Loucy (cell line): Measurements from ENCODE around the gene A1CF.
"Not testable (repeated sequence)": the region's sequence is repeated elsewhere in the genome, so short reads cannot be mapped to it uniquely, and the experiment has no call there.

Experiments used
- H2AFZ ChIP-seq: fragments of 200-600 bp; sonication (generic); 2 replicates; pipeline ENCODE4 v1.6.0; 2016; ENCODE audit warnings: antibody characterized with exemption, mild to moderate bottlenecking, low read length, moderate library complexity
- H3F3A ChIP-seq: fragments of 200-600 bp; 2 replicates; pipeline ENCODE4 v1.6.0; 2016; ENCODE audit warnings: antibody characterized with exemption, low read depth, mild to moderate bottlenecking
- H3K27me3 ChIP-seq: fragments of 200-600 bp; sonication (generic); 2 replicates; pipeline ENCODE4 v1.6.1; 2014; ENCODE audit warnings: low read length, mild to moderate bottlenecking; ENCODE audit not compliant: insufficient read depth, poor library complexity, severe bottlenecking
- H3K36me3 ChIP-seq: fragments of 200-600 bp; sonication (generic); 2 replicates; pipeline ENCODE4 v1.6.1; 2016; ENCODE audit warnings: low read length; ENCODE audit not compliant: insufficient read depth
- H3K4me1 ChIP-seq: fragments of 200-600 bp; sonication (generic); 2 replicates; pipeline ENCODE4 v1.5.1; 2014; ENCODE audit warnings: low read length, mild to moderate bottlenecking; ENCODE audit not compliant: insufficient read depth, poor library complexity, severe bottlenecking
- H3K4me2 ChIP-seq: fragments of 200-600 bp; sonication (generic); 2 replicates; pipeline ENCODE4 v1.6.0; 2014; ENCODE audit warnings: antibody characterized with exemption, low read length, low read depth, mild to moderate bottlenecking; ENCODE audit not compliant: poor library complexity, severe bottlenecking
- H3K4me3 ChIP-seq: fragments of 200-600 bp; sonication (generic); 2 replicates; pipeline ENCODE4 v1.5.1; 2014; ENCODE audit warnings: low read length, mild to moderate bottlenecking, mixed read lengths; ENCODE audit not compliant: poor library complexity, severe bottlenecking
- H3K79me2 ChIP-seq: fragments of 200-600 bp; sonication (generic); 2 replicates; pipeline ENCODE4 v1.6.1; 2014; ENCODE audit warnings: low read length; ENCODE audit not compliant: insufficient read depth
- H3K9ac ChIP-seq: fragments of 200-600 bp; sonication (generic); 2 replicates; pipeline ENCODE4 v1.6.0; 2014; ENCODE audit warnings: mild to moderate bottlenecking, low read depth, low read length, moderate library complexity; ENCODE audit not compliant: poor library complexity, severe bottlenecking
- H3K9me2 ChIP-seq: fragments of 200-600 bp; sonication (generic); replicated peaks from 2 replicates; pipeline ENCODE4 v1.6.1; 2016; ENCODE audit warnings: low read depth, low read length, mixed read lengths
- H3K9me3 ChIP-seq: fragments of 200-600 bp; sonication (generic); 2 replicates; pipeline ENCODE4 v1.6.1; 2014; ENCODE audit warnings: mild to moderate bottlenecking, antibody characterized with exemption, low read length, low read depth; ENCODE audit not compliant: insufficient read depth
- H4K20me1 ChIP-seq: fragments of 200-600 bp; sonication (generic); 2 replicates; pipeline ENCODE4 v1.6.0; 2014; ENCODE audit warnings: antibody characterized with exemption, low read length, mild to moderate bottlenecking; ENCODE audit not compliant: insufficient read depth, poor library complexity, severe bottlenecking
- EZH2phosphoT487 ChIP-seq: fragments of 200-600 bp; IDR thresholded peaks from 2 replicates; pipeline ENCODE4 v1.6.1; 2018; ENCODE audit warnings: antibody characterized with exemption, mild to moderate bottlenecking, moderate library complexity, borderline replicate concordance
- TF ChIP-seq, protein P1 (sequence below): fragments of 200-600 bp; sonication (generic); conservative IDR thresholded peaks from 2 replicates; pipeline ENCODE4 v1.5.1; 2014; ENCODE audit warnings: mild to moderate bottlenecking, antibody characterized with exemption, low read length

Gene A1CF

DNA sequence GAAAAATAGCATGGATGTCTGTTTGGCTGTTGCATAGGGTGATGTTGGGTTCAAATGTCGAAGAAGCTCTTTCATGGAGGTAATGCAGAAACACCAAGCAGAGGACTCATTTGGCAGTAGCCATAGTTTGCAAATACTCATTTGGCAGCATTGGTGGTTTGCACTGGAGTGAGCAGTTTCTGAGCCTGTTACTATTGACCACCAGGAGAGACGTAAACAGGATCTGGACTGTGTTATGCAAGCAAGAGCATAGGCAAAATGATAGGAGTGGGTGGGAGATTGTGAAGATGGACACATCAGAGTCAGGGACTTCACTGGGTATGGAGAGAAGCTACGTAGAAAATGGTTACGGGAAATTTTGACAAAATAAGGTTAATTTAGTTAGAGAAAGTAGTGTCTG is 22.9 kb upstream of the A1CF start:
- Histone ChIP-seq H3K9me2 (no peaks in the 10 kb centered on the region), H3K9me3 (no peaks in the 10 kb centered on the region), H3K4me1 (no peaks in the 10 kb centered on the region), H3K79me2 (no peaks in the 10 kb centered on the region), H3K27me3 (no peaks in the 10 kb centered on the region), H3K4me3 (no peak overlapping the region), H3K4me2 (no peak overlapping the region), H3K36me3 (no peaks in the 10 kb centered on the region), H3K9ac (no peak overlapping the region), H2AFZ (no peak overlapping the region), H3F3A (no peaks in the 10 kb centered on the region), H4K20me1 (no peaks in the 10 kb centered on the region)
- TF ChIP-seq EZH2phosphoT487: no peak
- TF ChIP-seq, protein P1, sequence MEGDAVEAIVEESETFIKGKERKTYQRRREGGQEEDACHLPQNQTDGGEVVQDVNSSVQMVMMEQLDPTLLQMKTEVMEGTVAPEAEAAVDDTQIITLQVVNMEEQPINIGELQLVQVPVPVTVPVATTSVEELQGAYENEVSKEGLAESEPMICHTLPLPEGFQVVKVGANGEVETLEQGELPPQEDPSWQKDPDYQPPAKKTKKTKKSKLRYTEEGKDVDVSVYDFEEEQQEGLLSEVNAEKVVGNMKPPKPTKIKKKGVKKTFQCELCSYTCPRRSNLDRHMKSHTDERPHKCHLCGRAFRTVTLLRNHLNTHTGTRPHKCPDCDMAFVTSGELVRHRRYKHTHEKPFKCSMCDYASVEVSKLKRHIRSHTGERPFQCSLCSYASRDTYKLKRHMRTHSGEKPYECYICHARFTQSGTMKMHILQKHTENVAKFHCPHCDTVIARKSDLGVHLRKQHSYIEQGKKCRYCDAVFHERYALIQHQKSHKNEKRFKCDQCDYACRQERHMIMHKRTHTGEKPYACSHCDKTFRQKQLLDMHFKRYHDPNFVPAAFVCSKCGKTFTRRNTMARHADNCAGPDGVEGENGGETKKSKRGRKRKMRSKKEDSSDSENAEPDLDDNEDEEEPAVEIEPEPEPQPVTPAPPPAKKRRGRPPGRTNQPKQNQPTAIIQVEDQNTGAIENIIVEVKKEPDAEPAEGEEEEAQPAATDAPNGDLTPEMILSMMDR: no peak

DNA sequence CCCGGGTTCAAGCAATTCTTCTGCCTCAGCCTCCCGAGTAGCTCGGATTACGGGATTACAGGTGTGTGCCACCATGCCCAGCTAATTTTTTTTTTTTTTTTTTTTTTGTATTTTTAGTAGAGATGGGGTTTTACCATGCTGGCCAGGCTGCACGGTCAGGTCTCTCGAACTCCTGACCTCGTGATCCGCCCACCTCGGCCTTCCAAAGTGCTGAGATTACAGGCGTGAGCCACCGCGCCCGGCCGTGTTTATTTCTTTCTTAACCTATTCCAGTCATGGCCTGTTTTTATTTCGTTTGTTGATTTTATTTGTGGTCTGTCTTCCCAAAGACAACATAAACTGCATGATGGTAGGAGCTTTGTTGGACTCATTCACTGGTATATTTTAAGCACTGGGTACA is 20.4 kb upstream of the A1CF start:
- not testable (repeated sequence) for H3K9me3 ChIP-seq, H3K79me2 ChIP-seq, H3K27me3 ChIP-seq

DNA sequence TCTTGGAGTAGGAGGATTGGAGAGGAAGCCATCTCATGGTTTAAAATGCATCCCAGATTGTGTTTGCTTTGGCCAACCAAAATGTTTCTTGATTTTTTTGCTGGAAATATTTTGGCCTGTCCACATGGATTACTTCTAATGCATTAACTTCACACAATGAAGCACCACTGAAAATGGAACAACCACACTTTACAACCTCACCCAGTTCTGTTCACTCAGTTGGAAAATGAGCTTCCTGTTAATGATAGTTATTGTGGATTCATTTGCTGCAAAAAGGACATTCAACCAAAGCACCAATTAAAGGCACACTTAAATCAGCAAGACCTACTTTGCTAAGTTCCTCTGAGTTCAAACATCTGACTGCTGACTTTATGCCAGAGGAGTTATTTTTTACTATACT is 11.3 kb upstream of the A1CF start:
- Histone ChIP-seq H2AFZ (no peak overlapping the region), H3K79me2 (no peaks in the 10 kb centered on the region), H3K9me2 (no peaks in the 10 kb centered on the region), H3F3A (no peaks in the 10 kb centered on the region), H3K9ac (no peak overlapping the region), H3K9me3 (no peaks in the 10 kb centered on the region), H3K4me2 (no peak overlapping the region), H3K4me3 (no peak overlapping the region), H3K36me3 (no peaks in the 10 kb centered on the region), H3K27me3 (no peaks in the 10 kb centered on the region), H3K4me1 (no peaks in the 10 kb centered on the region), H4K20me1 (no peaks in the 10 kb centered on the region)
- no peak for TF ChIP-seq EZH2phosphoT487
- TF ChIP-seq, protein P1: no peak

More for the DNA sequence above, 20.4 kb upstream of the A1CF start:
- not testable (repeated sequence) for H4K20me1 ChIP-seq, H3K9me2 ChIP-seq, H3K4me2 ChIP-seq, H2AFZ ChIP-seq, H3K4me3 ChIP-seq, H3K9ac ChIP-seq, H3K4me1 ChIP-seq, H3K36me3 ChIP-seq, H3F3A ChIP-seq

DNA sequence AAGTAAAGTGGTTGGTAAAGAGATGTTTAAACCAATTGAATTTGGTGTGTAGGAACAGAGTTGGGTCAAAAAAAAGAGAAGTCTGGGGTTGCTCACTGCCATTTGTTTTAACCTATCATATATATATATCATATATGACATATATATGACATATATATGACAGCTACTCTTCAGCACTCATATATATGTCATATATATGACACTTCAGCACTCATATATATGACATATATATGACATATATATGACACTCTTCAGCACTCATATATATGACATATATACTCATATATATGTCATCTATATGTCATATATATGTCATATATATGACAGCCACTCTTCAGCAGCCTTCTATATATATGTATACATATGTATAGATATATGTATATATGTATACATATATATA is 8.9 kb upstream of the A1CF start:
- Histone ChIP-seq H2AFZ (no peak overlapping the region), H4K20me1 (no peaks in the 10 kb centered on the region), H3K9me3 (no peaks in the 10 kb centered on the region), H3K4me3 (no peak overlapping the region), H3K36me3 (no peaks in the 10 kb centered on the region), H3K79me2 (no peaks in the 10 kb centered on the region), H3K9ac (no peak overlapping the region), H3K4me2 (no peak overlapping the region), H3K4me1 (no peaks in the 10 kb centered on the region), H3K9me2 (no peaks in the 10 kb centered on the region), H3K27me3 (no peaks in the 10 kb centered on the region), H3F3A (no peaks in the 10 kb centered on the region)
- TF ChIP-seq EZH2phosphoT487: no peak
- TF ChIP-seq, protein P1: no peak
